ENCODE measurements around the gene LSR. TPM values are rescaled to one million over a fixed set of nuclear protein-coding genes. Genes with fewer than 3 reads are reported as not detected.

The LSR gene
- total and polyA plus RNA-seq, 2 of the 4 experiments (the other 2 are of a cell fraction), result 0.18 to 0.44 TPM

GRCh38 chr19:35303357-35303915 is 54.6 kb downstream of the LSR start:
- Histone ChIP-seq H3K9ac (ENCODE audit: low read depth, low read length) (no peak overlapping the region), H3K14ac (replicated peaks; ENCODE audit: low read depth, low read length) (no peak overlapping the region), H3K9me1 (ENCODE audit: insufficient read depth, low read length) (peaks cover 3% of the 10 kb centered on the region; the same call in 1 of the 2 replicates), H2AFZ (replicated peaks; ENCODE audit: low read length, poor library complexity) (no peak overlapping the region), H4K91ac (ENCODE audit: insufficient read depth, low read depth, low read length) (no peak overlapping the region), H3K4me2 (ENCODE audit: low read depth, low read length) (no peak overlapping the region), H3K4me3 (ENCODE audit: insufficient read depth, low read depth, low read length) (no peak overlapping the region), H3K36me3 (ENCODE audit: control insufficient read depth, insufficient read depth, low read length) (no peaks in the 10 kb centered on the region), H3K18ac (ENCODE audit: low read depth, low read length) (no peak overlapping the region), H2BK20ac (ENCODE audit: low read depth, low read length) (no peak overlapping the region), H3K4me1 (ENCODE audit: control insufficient read depth, insufficient read depth, low read length) (no peaks in the 10 kb centered on the region), H3K9me3 (ENCODE audit: control insufficient read depth, insufficient read depth, low read length) (no peaks in the 10 kb centered on the region), H4K8ac (ENCODE audit: low read depth in 2 of 2, low read length in 2 of 2) (no peak overlapping the region), H2AK9ac (replicated peaks; ENCODE audit: low read depth, low read length, poor library complexity) (no peak overlapping the region), H4K5ac (ENCODE audit: low read depth, low read length) (no peak overlapping the region), H3K79me1 (ENCODE audit: low read depth in 1 of 2, low read length in 2 of 2) (no peaks in the 10 kb centered on the region), H3K23ac (ENCODE audit: low read depth, low read length) (no peak overlapping the region), H3K27ac (ENCODE audit: insufficient read depth, low read length) (no peak overlapping the region), H3K56ac (ENCODE audit: extremely low read depth, insufficient read depth, low read length) (no peak overlapping the region), H2AK5ac (ENCODE audit: low read depth, low read length) (no peak overlapping the region), H2BK5ac (ENCODE audit: low read depth, low read length, poor library complexity, severe bottlenecking) (no peak overlapping the region), H2BK120ac (ENCODE audit: low read depth, low read length) (no peak overlapping the region), H4K20me1 (ENCODE audit: insufficient read depth, low read length) (no peaks in the 10 kb centered on the region), H3K27me3 (ENCODE audit: control insufficient read depth, insufficient read depth, low read length) (peaks cover 4% of the 10 kb centered on the region), H3K4ac (ENCODE audit: low read depth, low read length) (no peak overlapping the region), H2BK15ac (ENCODE audit: low read depth, low read length) (no peak overlapping the region)
- DNase-seq (no peak), ATAC-seq (ENCODE audit: low read depth) (no peak)
- POLR2A ChIA-PET (ENCODE audit: unreplicated experiment), result no interaction called here
- dilution Hi-C loops (cut with HindIII; ENCODE audit: low sequenced_read_pairs, unreplicated experiment), result no loop called here
- TF ChIP-seq, protein P1, sequence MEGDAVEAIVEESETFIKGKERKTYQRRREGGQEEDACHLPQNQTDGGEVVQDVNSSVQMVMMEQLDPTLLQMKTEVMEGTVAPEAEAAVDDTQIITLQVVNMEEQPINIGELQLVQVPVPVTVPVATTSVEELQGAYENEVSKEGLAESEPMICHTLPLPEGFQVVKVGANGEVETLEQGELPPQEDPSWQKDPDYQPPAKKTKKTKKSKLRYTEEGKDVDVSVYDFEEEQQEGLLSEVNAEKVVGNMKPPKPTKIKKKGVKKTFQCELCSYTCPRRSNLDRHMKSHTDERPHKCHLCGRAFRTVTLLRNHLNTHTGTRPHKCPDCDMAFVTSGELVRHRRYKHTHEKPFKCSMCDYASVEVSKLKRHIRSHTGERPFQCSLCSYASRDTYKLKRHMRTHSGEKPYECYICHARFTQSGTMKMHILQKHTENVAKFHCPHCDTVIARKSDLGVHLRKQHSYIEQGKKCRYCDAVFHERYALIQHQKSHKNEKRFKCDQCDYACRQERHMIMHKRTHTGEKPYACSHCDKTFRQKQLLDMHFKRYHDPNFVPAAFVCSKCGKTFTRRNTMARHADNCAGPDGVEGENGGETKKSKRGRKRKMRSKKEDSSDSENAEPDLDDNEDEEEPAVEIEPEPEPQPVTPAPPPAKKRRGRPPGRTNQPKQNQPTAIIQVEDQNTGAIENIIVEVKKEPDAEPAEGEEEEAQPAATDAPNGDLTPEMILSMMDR (conservative IDR thresholded peaks at IDR 0.05; ENCODE audit: low read depth, low read length), result no peak
- TF ChIP-seq RFX5 (IDR thresholded peaks at IDR 0.05; ENCODE audit: low read depth, low read length), result no peak
- TF ChIP-seq RCOR1 (IDR thresholded peaks at IDR 0.05; ENCODE audit: insufficient replicate concordance, low read length), result no peak
- no peak for TF ChIP-seq MAFK (IDR thresholded peaks at IDR 0.05; ENCODE audit: low read depth, low read length)
- TF ChIP-seq, protein P2, sequence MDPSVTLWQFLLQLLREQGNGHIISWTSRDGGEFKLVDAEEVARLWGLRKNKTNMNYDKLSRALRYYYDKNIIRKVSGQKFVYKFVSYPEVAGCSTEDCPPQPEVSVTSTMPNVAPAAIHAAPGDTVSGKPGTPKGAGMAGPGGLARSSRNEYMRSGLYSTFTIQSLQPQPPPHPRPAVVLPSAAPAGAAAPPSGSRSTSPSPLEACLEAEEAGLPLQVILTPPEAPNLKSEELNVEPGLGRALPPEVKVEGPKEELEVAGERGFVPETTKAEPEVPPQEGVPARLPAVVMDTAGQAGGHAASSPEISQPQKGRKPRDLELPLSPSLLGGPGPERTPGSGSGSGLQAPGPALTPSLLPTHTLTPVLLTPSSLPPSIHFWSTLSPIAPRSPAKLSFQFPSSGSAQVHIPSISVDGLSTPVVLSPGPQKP (IDR thresholded peaks at IDR 0.05; ENCODE audit: borderline replicate concordance, low read depth, low read length), result no peak
- no peak for TF ChIP-seq CEBPB (IDR thresholded peaks at IDR 0.05; ENCODE audit: low read depth, low read length)
- no peak for TF ChIP-seq BHLHE40 (IDR thresholded peaks at IDR 0.05; ENCODE audit: low read depth, low read length)
- TF ChIP-seq MAZ (IDR thresholded peaks at IDR 0.05; ENCODE audit: borderline replicate concordance, low read depth, low read length), result no peak
- TF ChIP-seq CHD1 (IDR thresholded peaks at IDR 0.05; ENCODE audit: low read depth, low read length), result no peak
- TF ChIP-seq, protein P3, sequence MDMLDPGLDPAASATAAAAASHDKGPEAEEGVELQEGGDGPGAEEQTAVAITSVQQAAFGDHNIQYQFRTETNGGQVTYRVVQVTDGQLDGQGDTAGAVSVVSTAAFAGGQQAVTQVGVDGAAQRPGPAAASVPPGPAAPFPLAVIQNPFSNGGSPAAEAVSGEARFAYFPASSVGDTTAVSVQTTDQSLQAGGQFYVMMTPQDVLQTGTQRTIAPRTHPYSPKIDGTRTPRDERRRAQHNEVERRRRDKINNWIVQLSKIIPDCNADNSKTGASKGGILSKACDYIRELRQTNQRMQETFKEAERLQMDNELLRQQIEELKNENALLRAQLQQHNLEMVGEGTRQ (IDR thresholded peaks at IDR 0.05; ENCODE audit: low read depth, low read length), result no peak
- no peak for TF ChIP-seq POLR2A (IDR thresholded peaks at IDR 0.05; ENCODE audit: low read depth, low read length)
- no peak for TF ChIP-seq MXI1 (IDR thresholded peaks at IDR 0.05; ENCODE audit: borderline replicate concordance, low read depth, low read length)
- no peak for TF ChIP-seq FOS (IDR thresholded peaks at IDR 0.05; ENCODE audit: low read depth, low read length)
- no peak for TF ChIP-seq SMC3 (IDR thresholded peaks at IDR 0.05; ENCODE audit: low read depth, low read length)
- TF ChIP-seq NFE2L2 (IDR thresholded peaks at IDR 0.05; ENCODE audit: low read depth, low read length), result no peak
- no peak for TF ChIP-seq RAD21 (IDR thresholded peaks at IDR 0.05; ENCODE audit: low read length)
- CTCF ChIA-PET, result no interaction called here
- intact Hi-C loops (cut with micrococcal nuclease), result no loop called here
- in situ Hi-C loops (cut with MboI; ENCODE audit: low sequenced_read_pairs), result no loop called here
- no TSS peak for BruUV-seq (replicated peaks)
- WGBS, 2 experiments (ENCODE audit: extremely low coverage in 2 of 2, insufficient read length in 1 of 2), result 70% methylated on average over 4 of the region's 6 CpGs; no CpG with 5 or more reads in 1 of the 2 experiments

Measured in IMR-90 (cell line).